Liver (tissue), 9 donors: Measurements from ENCODE around the gene JAZF1. TPM values are rescaled to one million over a fixed set of nuclear protein-coding genes. Genes with fewer than 3 reads are reported as not detected.

Experiments
- DNase-seq: peaks from one replicate; pipeline ENCODE4 v3.0.0-alpha.2; 2017; ENCODE audit warnings: low spot score
- H3K27ac ChIP-seq, 2 donors: one replicate each; pipeline ENCODE4 v1.7.0; 2013; ENCODE audit warnings: inconsistent platforms in 2 of 2, low read length in 2 of 2, control low read depth in 1 of 2, low read depth in 1 of 2, mild to moderate bottlenecking in 1 of 2
- H3K27me3 ChIP-seq, 4 donors: one replicate each; pipeline versions ENCODE4 v1.6.1 to v1.7.0; 2013; ENCODE audit warnings: low read length in 3 of 4, inconsistent platforms in 1 of 4, mild to moderate bottlenecking in 1 of 4, moderate library complexity in 1 of 4; ENCODE audit not compliant: control insufficient read depth in 4 of 4, insufficient read depth in 4 of 4
- H3K36me3 ChIP-seq, 4 donors: one replicate each; pipeline versions ENCODE4 v1.6.1 to v1.7.0; 2013; ENCODE audit warnings: low read length in 3 of 4, mild to moderate bottlenecking in 3 of 4, low read depth in 1 of 4, moderate library complexity in 1 of 4; ENCODE audit not compliant: control insufficient read depth in 4 of 4, insufficient read depth in 3 of 4
- H3K4me1 ChIP-seq, 4 donors: one replicate each; pipeline versions ENCODE4 v1.6.1 to v1.7.0; 2013; ENCODE audit warnings: low read length in 3 of 4, mild to moderate bottlenecking in 3 of 4, moderate library complexity in 1 of 4; ENCODE audit not compliant: control insufficient read depth in 4 of 4, insufficient read depth in 4 of 4
- H3K4me3 ChIP-seq, 3 donors: one replicate each; pipeline versions ENCODE4 v1.6.1 to v1.7.0; 2013; ENCODE audit warnings: low read length in 3 of 3, control low read depth in 1 of 3, low read depth in 1 of 3, mild to moderate bottlenecking in 1 of 3
- H3K9ac ChIP-seq, 2 donors: one replicate each; pipeline ENCODE4 v1.7.0; 2013; ENCODE audit warnings: low read length in 2 of 2, mild to moderate bottlenecking in 2 of 2, moderate library complexity in 2 of 2, control low read depth in 1 of 2, low read depth in 1 of 2
- H3K9me3 ChIP-seq, 4 donors: one replicate each; pipeline versions ENCODE4 v1.6.1 to v1.7.0; 2013; ENCODE audit warnings: low read length in 3 of 4; ENCODE audit not compliant: control insufficient read depth in 4 of 4
- EGR1 ChIP-seq, 2 donors: IDR thresholded peaks; 2 replicates each; pipeline ENCODE4 v1.6.1; 2016 to 2018; ENCODE audit warnings: antibody characterized with exemption in 2 of 2, low read depth in 2 of 2
- FOXA2 ChIP-seq: IDR thresholded peaks from 2 replicates; pipeline ENCODE4 v1.6.1; 2016; ENCODE audit warnings: antibody characterized with exemption
- GABPA ChIP-seq, 2 donors: IDR thresholded peaks in 1 of 2; conservative IDR thresholded peaks in 1 of 2; 2 replicates each; pipeline ENCODE4 v1.6.1; 2016; ENCODE audit warnings: antibody characterized with exemption in 2 of 2, mild to moderate bottlenecking in 1 of 2, moderate library complexity in 1 of 2
- HNF4A ChIP-seq, 2 donors: conservative IDR thresholded peaks; 2 replicates each; pipeline ENCODE4 v1.6.1; 2016; ENCODE audit warnings: antibody characterized with exemption in 2 of 2, mild to moderate bottlenecking in 2 of 2
- HNF4G ChIP-seq: IDR thresholded peaks from 2 replicates; pipeline ENCODE4 v1.6.1; 2016; ENCODE audit warnings: antibody characterized with exemption
- JUND ChIP-seq, 2 donors: IDR thresholded peaks; 2 replicates each; pipeline ENCODE4 v1.6.1; 2016; ENCODE audit warnings: antibody characterized with exemption in 2 of 2
- NR2F2 ChIP-seq: IDR thresholded peaks from 2 replicates; pipeline ENCODE4 v1.6.1; 2016; ENCODE audit warnings: antibody characterized with exemption
- RAD21 ChIP-seq, 2 donors: IDR thresholded peaks; 2 replicates each; pipeline ENCODE4 v1.6.1; 2016; ENCODE audit warnings: antibody characterized with exemption in 2 of 2, mild to moderate bottlenecking in 2 of 2
- RXRA ChIP-seq, 2 donors: IDR thresholded peaks; 2 replicates each; pipeline ENCODE4 v1.6.1; 2017 to 2018; ENCODE audit warnings: antibody characterized with exemption in 2 of 2, mild to moderate bottlenecking in 1 of 2
- SP1 ChIP-seq: IDR thresholded peaks from 2 replicates; pipeline ENCODE4 v1.6.1; 2018; ENCODE audit warnings: antibody characterized with exemption, mild to moderate bottlenecking
- TAF1 ChIP-seq: conservative IDR thresholded peaks from 2 replicates; pipeline ENCODE4 v1.6.1; 2016; ENCODE audit warnings: antibody characterized with exemption, mild to moderate bottlenecking
- YY1 ChIP-seq: IDR thresholded peaks from 2 replicates; pipeline ENCODE4 v1.6.1; 2016; ENCODE audit warnings: antibody characterized with exemption, mild to moderate bottlenecking
- WGBS: extraction: QIAGEN DNeasy Blood & Tissue Kit; methylation state at CpG from one replicate; pipeline ENCODE4 v1.1.7; 2013; 5-methylcytosine and 5-hydroxymethylcytosine counted together
- polyA plus RNA-seq, 2 donors: library from polyadenylated mRNA; stranded (reverse) in 1 of 2; unstranded in 1 of 2; fragments of 200-250 nt in 1 of 2; fragments of >200 nt in 1 of 2; fragmentation: Nextera tagmentation in 1 of 2; extraction: Ambion mirVana in 1 of 2; gene quantifications; one replicate each; pipeline versions ENCODE4 v1.2.1 to v1.2.3, GENCODE V29; 2013 to 2015
- total RNA-seq, 2 donors: library from RNA; depleted of rRNA; stranded (reverse); fragments of >200 nt; gene quantifications; one replicate each; pipeline ENCODE4 v1.2.3, GENCODE V29; 2014
- TF ChIP-seq, protein P1 (sequence below): fragments of 150-350 bp; IDR thresholded peaks from 2 replicates; pipeline ENCODE4 v1.5.1; 2017; ENCODE audit warnings: improper control_type of control experiment, low read depth, low read length; ENCODE audit not compliant: missing input control
- TF ChIP-seq, protein P2 (sequence below): IDR thresholded peaks from 2 replicates; pipeline ENCODE4 v1.6.1; 2016; ENCODE audit warnings: antibody characterized with exemption, mild to moderate bottlenecking
- TF ChIP-seq, protein P3 (sequence below): IDR thresholded peaks from 2 replicates; pipeline ENCODE4 v1.6.1; 2016; ENCODE audit warnings: antibody characterized with exemption
- TF ChIP-seq, protein P4 (sequence below): IDR thresholded peaks from 2 replicates; pipeline ENCODE4 v1.6.1; 2016; ENCODE audit warnings: antibody characterized with exemption
- donor health status: healthy.
- donor health status: healthy.
- donor health status: healthy.
- donor health status: healthy.
- donor health status: healthy.

JAZF1 gene
- total and polyA plus RNA-seq, 4 donors = 2.7 to 17.8 (median 4.0) TPM

DNA sequence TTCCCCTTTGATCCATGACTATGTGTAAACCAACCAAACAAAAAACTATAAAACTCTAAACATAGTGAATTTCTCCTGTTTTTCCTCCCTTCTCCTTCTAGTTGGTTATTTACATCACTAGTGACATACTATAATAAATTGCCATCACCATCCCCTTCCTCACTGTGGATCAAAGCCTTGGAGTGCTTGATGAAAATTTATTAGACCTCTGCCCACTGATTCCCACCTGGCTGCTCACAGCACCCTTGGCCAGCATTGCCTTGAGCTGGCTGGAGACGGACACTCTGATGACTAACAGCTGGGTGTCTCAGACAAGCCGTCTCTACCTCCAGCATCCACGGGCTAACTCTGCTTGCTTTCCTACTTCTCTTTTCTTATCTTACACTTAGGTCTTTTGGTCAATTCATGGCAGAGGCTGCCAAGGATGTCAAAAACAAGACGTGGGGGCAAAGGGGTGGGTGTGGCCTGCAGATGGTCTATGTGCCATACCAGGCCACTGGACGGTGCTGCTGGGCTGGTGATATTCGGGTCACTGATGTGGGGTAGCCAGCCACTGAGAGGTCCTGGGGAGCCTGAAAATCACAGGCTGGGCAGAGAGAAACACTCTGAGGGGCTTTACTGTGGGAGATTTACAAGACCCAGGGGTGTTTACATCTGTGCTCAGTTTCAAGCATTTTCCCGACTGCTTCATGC lies 232.9 kb downstream of the JAZF1 start:
- Histone ChIP-seq H3K27ac (no peak overlapping the region), H3K36me3 (no peaks in the 10 kb centered on the region), H3K9me3 (no peaks in the 10 kb centered on the region), H3K9ac (no peak overlapping the region), H3K27me3 (no peaks in the 10 kb centered on the region), H3K4me1 (no peaks in the 10 kb centered on the region), H3K4me3 (no peak overlapping the region)
- no peak for DNase-seq
- TF ChIP-seq EGR1 (IDR thresholded peaks at IDR 0.05; ENCODE audit: low read depth in 2 of 2) (no peak), RXRA (IDR thresholded peaks at IDR 0.05) (no peak), NR2F2 (no peak), HNF4A (conservative IDR thresholded peaks at IDR 0.05) (no peak), FOXA2 (no peak), GABPA (IDR thresholded peaks at IDR 0.05 in 1 of 2, conservative IDR thresholded peaks at IDR 0.05 in 1 of 2) (no peak), YY1 (no peak), HNF4G (no peak), JUND (IDR thresholded peaks at IDR 0.05) (no peak), RAD21 (IDR thresholded peaks at IDR 0.05) (no peak), SP1 (no peak), TAF1 (no peak)
- TF ChIP-seq, protein P1, sequence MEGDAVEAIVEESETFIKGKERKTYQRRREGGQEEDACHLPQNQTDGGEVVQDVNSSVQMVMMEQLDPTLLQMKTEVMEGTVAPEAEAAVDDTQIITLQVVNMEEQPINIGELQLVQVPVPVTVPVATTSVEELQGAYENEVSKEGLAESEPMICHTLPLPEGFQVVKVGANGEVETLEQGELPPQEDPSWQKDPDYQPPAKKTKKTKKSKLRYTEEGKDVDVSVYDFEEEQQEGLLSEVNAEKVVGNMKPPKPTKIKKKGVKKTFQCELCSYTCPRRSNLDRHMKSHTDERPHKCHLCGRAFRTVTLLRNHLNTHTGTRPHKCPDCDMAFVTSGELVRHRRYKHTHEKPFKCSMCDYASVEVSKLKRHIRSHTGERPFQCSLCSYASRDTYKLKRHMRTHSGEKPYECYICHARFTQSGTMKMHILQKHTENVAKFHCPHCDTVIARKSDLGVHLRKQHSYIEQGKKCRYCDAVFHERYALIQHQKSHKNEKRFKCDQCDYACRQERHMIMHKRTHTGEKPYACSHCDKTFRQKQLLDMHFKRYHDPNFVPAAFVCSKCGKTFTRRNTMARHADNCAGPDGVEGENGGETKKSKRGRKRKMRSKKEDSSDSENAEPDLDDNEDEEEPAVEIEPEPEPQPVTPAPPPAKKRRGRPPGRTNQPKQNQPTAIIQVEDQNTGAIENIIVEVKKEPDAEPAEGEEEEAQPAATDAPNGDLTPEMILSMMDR = no peak
- TF ChIP-seq, protein P2, sequence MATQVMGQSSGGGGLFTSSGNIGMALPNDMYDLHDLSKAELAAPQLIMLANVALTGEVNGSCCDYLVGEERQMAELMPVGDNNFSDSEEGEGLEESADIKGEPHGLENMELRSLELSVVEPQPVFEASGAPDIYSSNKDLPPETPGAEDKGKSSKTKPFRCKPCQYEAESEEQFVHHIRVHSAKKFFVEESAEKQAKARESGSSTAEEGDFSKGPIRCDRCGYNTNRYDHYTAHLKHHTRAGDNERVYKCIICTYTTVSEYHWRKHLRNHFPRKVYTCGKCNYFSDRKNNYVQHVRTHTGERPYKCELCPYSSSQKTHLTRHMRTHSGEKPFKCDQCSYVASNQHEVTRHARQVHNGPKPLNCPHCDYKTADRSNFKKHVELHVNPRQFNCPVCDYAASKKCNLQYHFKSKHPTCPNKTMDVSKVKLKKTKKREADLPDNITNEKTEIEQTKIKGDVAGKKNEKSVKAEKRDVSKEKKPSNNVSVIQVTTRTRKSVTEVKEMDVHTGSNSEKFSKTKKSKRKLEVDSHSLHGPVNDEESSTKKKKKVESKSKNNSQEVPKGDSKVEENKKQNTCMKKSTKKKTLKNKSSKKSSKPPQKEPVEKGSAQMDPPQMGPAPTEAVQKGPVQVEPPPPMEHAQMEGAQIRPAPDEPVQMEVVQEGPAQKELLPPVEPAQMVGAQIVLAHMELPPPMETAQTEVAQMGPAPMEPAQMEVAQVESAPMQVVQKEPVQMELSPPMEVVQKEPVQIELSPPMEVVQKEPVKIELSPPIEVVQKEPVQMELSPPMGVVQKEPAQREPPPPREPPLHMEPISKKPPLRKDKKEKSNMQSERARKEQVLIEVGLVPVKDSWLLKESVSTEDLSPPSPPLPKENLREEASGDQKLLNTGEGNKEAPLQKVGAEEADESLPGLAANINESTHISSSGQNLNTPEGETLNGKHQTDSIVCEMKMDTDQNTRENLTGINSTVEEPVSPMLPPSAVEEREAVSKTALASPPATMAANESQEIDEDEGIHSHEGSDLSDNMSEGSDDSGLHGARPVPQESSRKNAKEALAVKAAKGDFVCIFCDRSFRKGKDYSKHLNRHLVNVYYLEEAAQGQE = no peak
- TF ChIP-seq, protein P3, sequence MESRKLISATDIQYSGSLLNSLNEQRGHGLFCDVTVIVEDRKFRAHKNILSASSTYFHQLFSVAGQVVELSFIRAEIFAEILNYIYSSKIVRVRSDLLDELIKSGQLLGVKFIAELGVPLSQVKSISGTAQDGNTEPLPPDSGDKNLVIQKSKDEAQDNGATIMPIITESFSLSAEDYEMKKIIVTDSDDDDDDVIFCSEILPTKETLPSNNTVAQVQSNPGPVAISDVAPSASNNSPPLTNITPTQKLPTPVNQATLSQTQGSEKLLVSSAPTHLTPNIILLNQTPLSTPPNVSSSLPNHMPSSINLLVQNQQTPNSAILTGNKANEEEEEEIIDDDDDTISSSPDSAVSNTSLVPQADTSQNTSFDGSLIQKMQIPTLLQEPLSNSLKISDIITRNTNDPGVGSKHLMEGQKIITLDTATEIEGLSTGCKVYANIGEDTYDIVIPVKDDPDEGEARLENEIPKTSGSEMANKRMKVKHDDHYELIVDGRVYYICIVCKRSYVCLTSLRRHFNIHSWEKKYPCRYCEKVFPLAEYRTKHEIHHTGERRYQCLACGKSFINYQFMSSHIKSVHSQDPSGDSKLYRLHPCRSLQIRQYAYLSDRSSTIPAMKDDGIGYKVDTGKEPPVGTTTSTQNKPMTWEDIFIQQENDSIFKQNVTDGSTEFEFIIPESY = no peak
- TF ChIP-seq, protein P4, sequence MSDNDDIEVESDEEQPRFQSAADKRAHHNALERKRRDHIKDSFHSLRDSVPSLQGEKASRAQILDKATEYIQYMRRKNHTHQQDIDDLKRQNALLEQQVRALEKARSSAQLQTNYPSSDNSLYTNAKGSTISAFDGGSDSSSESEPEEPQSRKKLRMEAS = no peak
- 83% methylated on average over 7 of the region's 7 CpGs for WGBS

DNA sequence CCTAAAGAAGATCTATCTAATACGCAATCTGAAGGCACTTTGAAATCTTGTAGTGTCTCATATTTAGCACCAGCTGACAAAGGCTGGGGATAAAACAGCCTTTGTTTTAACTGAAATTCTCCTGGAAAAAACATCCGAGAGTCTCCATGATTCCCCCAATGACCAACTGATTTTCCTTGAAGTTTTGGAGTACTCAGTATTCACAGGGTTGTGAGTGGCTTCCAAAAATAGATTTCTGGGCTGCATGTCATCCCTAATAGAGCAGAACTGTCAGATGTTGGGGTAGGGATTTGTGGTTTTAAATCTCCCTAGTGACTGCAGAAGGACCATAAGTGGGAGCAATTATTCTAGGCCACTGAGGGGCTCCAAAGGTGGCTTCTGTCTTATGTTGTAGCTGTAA lies 234.2 kb downstream of the JAZF1 start:
- Histone ChIP-seq H3K4me3 (no peak overlapping the region), H3K9ac (no peak overlapping the region), H3K27ac (no peak overlapping the region), H3K9me3 (no peaks in the 10 kb centered on the region), H3K27me3 (no peaks in the 10 kb centered on the region), H3K4me1 (no peaks in the 10 kb centered on the region), H3K36me3 (no peaks in the 10 kb centered on the region)
- 99% methylated on average over 2 of the region's 2 CpGs for WGBS
- DNase-seq = no peak
- TF ChIP-seq EGR1 (IDR thresholded peaks at IDR 0.05; ENCODE audit: low read depth in 2 of 2) = no peak
- TF ChIP-seq, protein P2 = no peak
- no peak for TF ChIP-seq FOXA2
- TF ChIP-seq RXRA (IDR thresholded peaks at IDR 0.05) = no peak
